VCaP (cell line): ENCODE measurements around the gene MRPL30.
"Not testable (repeated sequence)": the region's sequence is repeated elsewhere in the genome, so short reads cannot be mapped to it uniquely, and the experiment has no call there.

Experiments used
- H3K27ac ChIP-seq: fragments of 450-650 bp; 2 replicates; pipeline ENCODE4 v1.5.1; 2017
- CTCF ChIP-seq: fragments of 450-650 bp; conservative IDR thresholded peaks from 2 replicates; pipeline ENCODE4 v1.5.1; 2017; ENCODE audit warnings: mild to moderate bottlenecking, moderate library complexity

The MRPL30 gene

GRCh38 chr2:99180755-99181623 is at the start of gene MRPL30, which contains the start of gene MITD1:
Gene MRPL30 (plus strand): TSS chr2:99181184. CDS start chr2:99186204, 5,020 bp downstream.
Gene MITD1 (minus strand): TSS chr2:99181058. CDS start chr2:99180981, 77 bp downstream.
- no peak for TF ChIP-seq CTCF
- peak within 1 kb of the TSS; percentile 80 for H3K27ac ChIP-seq

GRCh38 chr2:99135044-99135556 is 45.9 kb upstream of the MRPL30 start:
- H3K27ac ChIP-seq, result not testable (repeated sequence)

GRCh38 chr2:99139003-99139402 is 42.0 kb upstream of the MRPL30 start:
- no peak overlapping the region for H3K27ac ChIP-seq
- no peak for TF ChIP-seq CTCF

- peak overlapping the region; percentile 85 for H3K27ac ChIP-seq
- no peak for TF ChIP-seq CTCF
Observed at GRCh38 chr2:99140056-99140859, 40.7 kb upstream of the MRPL30 start.

- no peak for TF ChIP-seq CTCF
Observed at GRCh38 chr2:99140860-99141109, 40.2 kb upstream of the MRPL30 start.

GRCh38 chr2:99141110-99142108 is 39.6 kb upstream of the MRPL30 start, which contains the start of gene C2orf15:
Gene C2orf15 (plus strand): TSS chr2:99141707. CDS start chr2:99150559, 8,852 bp downstream.
- no peak for TF ChIP-seq CTCF
- H3K27ac ChIP-seq, result peak within 1 kb of the TSS; percentile 85

More at GRCh38 chr2:99140860-99141109, 40.2 kb upstream of the MRPL30 start:
- peak overlapping the region; percentile 85 for H3K27ac ChIP-seq

GRCh38 chr2:99150706-99151105 is 30.3 kb upstream of the MRPL30 start:
- no peak for TF ChIP-seq CTCF
- no peak overlapping the region for H3K27ac ChIP-seq
